ENCODE data around the gene DRICH1. TPM values are rescaled to one million over a fixed set of nuclear protein-coding genes. Genes with fewer than 3 reads are reported as not detected.

Gene DRICH1
- total RNA-seq, 2 experiments from 2014 or later: 1.7 to 2.2 TPM

GRCh38 chr22:23655891-23656475, 23.9 kb upstream of the DRICH1 start:
- no peaks in the 10 kb centered on the region for H3K4me1 ChIP-seq (ENCODE audit: insufficient read depth, low read length)
- H3K27me3 ChIP-seq (ENCODE audit: control insufficient read depth in 1 of 2, insufficient read depth in 2 of 2, low read length in 2 of 2): no peaks in the 10 kb centered on the region
- ChIA-PET POLR2A (interaction anchor here (0.5 kb wide), 1 partner anchor 19 kb away, joined by 3 read pairs; no protein-coding TSS in a partner anchor), CTCF (no interaction called here)
- intact Hi-C loops (cut with DNase I, micrococcal nuclease): no loop called here
- H3K9me3 ChIP-seq (ENCODE audit: control insufficient read depth in 1 of 2, insufficient read depth in 1 of 2, low read length in 2 of 2): no peaks in the 10 kb centered on the region
- H3K36me3 ChIP-seq (ENCODE audit: insufficient read depth, low read length): peaks cover 22% of the 10 kb centered on the region
- no peak for DNase-seq
- no peaks in the 10 kb centered on the region for H3K4me1 Mint-ChIP-seq (ENCODE audit: low read depth)
- H3K36me3 Mint-ChIP-seq (ENCODE audit: low read depth): peaks cover 34% of the 10 kb centered on the region
- no peak overlapping the region for H3K4me3 ChIP-seq (ENCODE audit: low read length)
- no peak for TF ChIP-seq CTCF (IDR thresholded peaks at IDR 0.05)
- no peak for ATAC-seq (ENCODE audit: poor library complexity)
- H3K4me3 Mint-ChIP-seq: no peak overlapping the region
- H3K27ac Mint-ChIP-seq: no peak overlapping the region
- H3K27ac ChIP-seq (ENCODE audit: low read depth in 1 of 2, low read length in 2 of 2): no peak overlapping the region
- no peaks in the 10 kb centered on the region for H3K9me3 Mint-ChIP-seq
- H3K27me3 Mint-ChIP-seq: no peaks in the 10 kb centered on the region

GRCh38 chr22:23652711-23653110, 20.6 kb upstream of the DRICH1 start:
- ATAC-seq (ENCODE audit: poor library complexity): no peak
- no peaks in the 10 kb centered on the region for H3K27me3 ChIP-seq (ENCODE audit: control insufficient read depth in 1 of 2, insufficient read depth in 2 of 2, low read length in 2 of 2)
- ChIA-PET POLR2A (no interaction called here), CTCF (no interaction called here)
- Mint-ChIP-seq H3K27me3 (no peaks in the 10 kb centered on the region), H3K27ac (no peak overlapping the region), H3K36me3 (ENCODE audit: low read depth) (peaks cover 21% of the 10 kb centered on the region), H3K4me3 (no peak overlapping the region), H3K9me3 (no peaks in the 10 kb centered on the region), H3K4me1 (ENCODE audit: low read depth) (no peaks in the 10 kb centered on the region)
- no peak overlapping the region for H3K4me3 ChIP-seq (ENCODE audit: low read length)
- H3K4me1 ChIP-seq (ENCODE audit: insufficient read depth, low read length): no peaks in the 10 kb centered on the region
- TF ChIP-seq CTCF (IDR thresholded peaks at IDR 0.05): no peak
- H3K27ac ChIP-seq (ENCODE audit: low read depth in 1 of 2, low read length in 2 of 2): no peak overlapping the region
- DNase-seq: no peak
- H3K36me3 ChIP-seq (ENCODE audit: insufficient read depth, low read length): peaks cover 5% of the 10 kb centered on the region
- no peaks in the 10 kb centered on the region for H3K9me3 ChIP-seq (ENCODE audit: control insufficient read depth in 1 of 2, insufficient read depth in 1 of 2, low read length in 2 of 2)
- intact Hi-C loops (cut with DNase I, micrococcal nuclease): no loop called here

DNA sequence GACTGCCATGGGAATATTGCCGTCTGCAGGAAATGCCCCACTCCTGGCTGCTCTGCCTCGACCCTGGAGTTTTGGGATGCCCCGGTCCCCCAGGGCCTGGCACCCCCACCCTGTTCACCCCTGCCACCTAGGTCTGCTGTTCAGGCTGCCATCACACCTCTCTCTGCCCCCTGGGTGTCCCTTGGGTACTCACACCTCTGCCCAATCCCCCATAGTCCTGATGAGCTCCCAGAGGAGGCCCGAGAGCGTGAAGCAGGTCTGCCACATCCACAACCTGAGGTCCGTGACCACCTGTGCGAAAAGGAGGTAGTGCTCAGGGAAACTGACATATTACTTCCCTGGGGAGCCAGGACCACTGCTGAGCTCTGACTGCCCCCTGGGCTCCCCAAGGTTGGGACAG, 20.2 kb upstream of the DRICH1 start:
- no peak for TF ChIP-seq CTCF (IDR thresholded peaks at IDR 0.05)

More for the DNA sequence above, 20.2 kb upstream of the DRICH1 start:
- no peaks in the 10 kb centered on the region for H3K27me3 Mint-ChIP-seq
- POLR2A ChIA-PET: no interaction called here
- peaks cover 21% of the 10 kb centered on the region for H3K36me3 Mint-ChIP-seq (ENCODE audit: low read depth)
- intact Hi-C loops (cut with DNase I, micrococcal nuclease): no loop called here
- H3K4me1 Mint-ChIP-seq (ENCODE audit: low read depth): no peaks in the 10 kb centered on the region
- Histone ChIP-seq H3K27me3 (ENCODE audit: control insufficient read depth in 1 of 2, insufficient read depth in 2 of 2, low read length in 2 of 2) (no peaks in the 10 kb centered on the region), H3K36me3 (ENCODE audit: insufficient read depth, low read length) (peaks cover 5% of the 10 kb centered on the region), H3K4me3 (ENCODE audit: low read length) (no peak overlapping the region), H3K4me1 (ENCODE audit: insufficient read depth, low read length) (no peaks in the 10 kb centered on the region), H3K27ac (ENCODE audit: low read depth in 1 of 2, low read length in 2 of 2) (no peak overlapping the region), H3K9me3 (ENCODE audit: control insufficient read depth in 1 of 2, insufficient read depth in 1 of 2, low read length in 2 of 2) (no peaks in the 10 kb centered on the region)
- CTCF ChIA-PET: no interaction called here
- no peaks in the 10 kb centered on the region for H3K9me3 Mint-ChIP-seq
- no peak overlapping the region for H3K27ac Mint-ChIP-seq
- ATAC-seq (ENCODE audit: poor library complexity): no peak
- H3K4me3 Mint-ChIP-seq: no peak overlapping the region
- no peak for DNase-seq
